Activated T-cell treated with anti-CD3 and anti-CD28 coated beads for 48 hours (primary cell): Measurements from ENCODE around the gene SLC3A2.
"Not testable (repeated sequence)": the region's sequence is repeated elsewhere in the genome, so short reads cannot be mapped to it uniquely, and the experiment has no call there.

Source experiments
- DNase-seq: peaks from one replicate; pipeline ENCODE4 v3.0.0-alpha.2; 2020; ENCODE audit warnings: low read depth

The SLC3A2 gene

DNA sequence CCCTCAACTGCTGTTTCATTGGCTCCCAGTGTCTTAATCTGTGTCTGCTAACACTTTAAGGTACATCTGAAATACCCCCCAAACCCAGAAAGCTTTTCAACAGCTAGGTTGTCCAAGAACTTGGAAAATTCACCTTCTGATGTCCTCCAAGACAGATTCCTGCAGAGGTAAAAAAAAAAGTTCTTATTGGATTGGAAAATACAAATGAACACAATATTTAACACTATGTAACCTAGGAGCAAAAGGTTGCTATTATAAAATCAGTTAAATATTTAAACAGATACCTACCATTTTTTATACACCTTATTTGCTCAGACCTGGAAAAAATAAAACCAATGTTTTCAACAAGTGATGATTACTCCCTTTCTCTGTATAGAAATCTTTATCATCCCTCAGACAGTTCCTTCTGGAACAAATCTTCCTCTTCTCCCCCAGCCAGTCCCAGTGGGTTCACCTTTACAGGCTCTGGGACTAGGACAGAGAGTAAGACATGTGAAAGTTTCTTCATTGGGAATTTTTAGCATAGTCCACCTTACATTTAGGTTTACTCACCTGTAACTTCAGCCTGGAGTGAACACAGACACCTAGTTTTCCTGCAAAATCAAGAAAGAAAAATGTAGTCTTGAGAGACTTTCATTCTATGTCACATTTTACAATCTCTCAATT lies 28.0 kb upstream of the SLC3A2 start:
- DNase-seq, result no peak

DNA sequence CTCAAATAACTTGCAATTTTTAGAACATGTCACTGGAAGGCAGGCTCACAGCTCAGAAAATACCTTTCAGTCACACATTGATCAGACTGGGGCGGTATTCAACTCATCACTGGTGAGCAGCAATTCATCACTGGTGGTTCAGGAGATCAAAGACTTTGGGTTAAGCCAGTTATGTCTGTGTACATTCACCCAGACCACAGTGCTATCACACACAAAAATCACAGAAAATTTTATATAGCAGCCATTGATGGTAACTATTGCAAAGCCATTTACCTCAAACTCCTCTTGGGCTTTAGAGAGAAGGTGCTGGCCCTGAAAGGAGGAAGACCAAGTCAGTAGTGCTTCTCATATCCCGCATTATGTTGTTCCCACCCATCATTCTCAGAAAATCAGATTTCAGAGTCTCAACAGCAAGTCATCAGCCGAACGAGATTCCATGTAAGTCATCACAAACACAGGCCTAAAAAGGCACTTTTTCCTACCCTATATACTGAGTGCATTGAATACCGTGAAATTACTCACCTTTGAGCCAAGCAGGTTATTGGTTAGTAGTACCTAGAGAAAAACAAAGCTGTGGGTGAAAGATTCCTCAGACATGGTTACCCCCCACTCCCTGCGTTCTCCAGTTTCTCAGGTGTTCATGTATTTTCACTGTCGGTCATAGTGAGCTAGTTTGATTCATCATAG lies 27.3 kb upstream of the SLC3A2 start:
- no peak for DNase-seq

DNA sequence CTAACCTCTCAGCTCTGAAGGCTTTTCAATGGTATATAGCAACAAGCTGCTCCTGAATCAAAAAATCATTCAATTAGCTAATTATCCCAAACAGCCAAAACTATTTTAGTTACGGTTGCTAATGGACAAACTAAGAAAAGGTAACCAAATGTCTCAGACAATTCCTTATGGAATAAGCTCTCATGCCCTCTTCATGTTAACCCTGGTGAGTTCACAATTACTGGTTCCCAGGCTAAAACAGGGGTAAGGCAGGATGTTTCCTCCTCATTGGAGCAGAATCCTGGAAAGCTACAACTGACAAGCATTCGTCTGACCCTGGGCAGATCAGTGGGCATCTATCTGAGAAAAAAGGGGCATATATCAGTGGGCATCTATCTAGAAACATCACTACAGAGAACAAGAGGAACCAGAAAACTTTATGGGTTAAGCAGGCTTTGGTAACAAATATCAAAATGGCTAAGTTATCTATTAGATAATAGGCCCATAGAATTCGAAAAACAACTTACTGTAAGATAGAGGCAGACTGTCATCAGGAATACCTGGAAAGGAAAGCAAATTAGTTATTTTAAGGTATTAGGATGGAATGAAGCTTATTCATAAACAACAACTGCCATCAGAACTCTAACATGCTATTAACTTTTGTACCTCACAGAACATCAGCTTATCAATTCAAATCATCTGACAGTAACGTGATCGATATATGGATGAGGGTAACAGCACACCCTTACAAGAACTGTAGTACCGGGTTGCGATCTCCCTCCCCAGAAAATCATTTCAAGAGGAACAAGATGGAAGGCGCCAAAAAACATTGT lies 26.5 kb upstream of the SLC3A2 start:
- no peak for DNase-seq

DNA sequence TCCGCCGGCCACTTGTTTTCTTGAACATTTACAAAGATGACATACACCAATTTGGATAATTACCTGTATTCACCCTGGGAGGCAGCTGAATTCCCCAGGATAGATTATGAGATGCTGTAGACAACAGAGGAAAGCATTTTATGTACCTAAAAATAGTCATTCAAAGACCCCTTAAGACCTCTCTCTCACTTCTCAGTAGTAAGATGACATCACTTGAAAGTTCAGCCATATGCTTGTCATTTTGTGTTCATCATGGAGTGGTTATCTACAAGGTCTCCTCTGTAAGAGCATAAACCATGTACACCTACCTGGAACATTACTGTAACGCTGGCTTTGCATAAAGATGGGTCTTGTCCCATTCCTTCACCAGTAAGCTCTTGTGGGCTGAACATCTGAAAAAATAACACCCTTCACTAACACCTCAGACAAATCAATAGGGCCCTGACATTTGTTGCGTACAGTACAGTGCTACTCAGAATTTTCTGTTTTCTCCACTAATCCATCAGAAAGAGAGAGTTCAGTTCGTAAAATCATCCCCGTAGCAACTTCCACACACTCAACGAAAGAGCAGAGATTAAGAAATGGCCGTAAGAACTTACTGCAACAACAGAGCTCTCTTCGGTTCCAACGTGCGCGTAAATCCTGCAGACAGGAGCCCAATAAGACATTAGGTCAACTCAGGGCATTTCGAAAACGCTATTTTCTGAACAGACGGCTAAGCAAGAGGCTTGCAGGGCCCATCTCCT lies 25.7 kb upstream of the SLC3A2 start:
- DNase-seq, result no peak

DNA sequence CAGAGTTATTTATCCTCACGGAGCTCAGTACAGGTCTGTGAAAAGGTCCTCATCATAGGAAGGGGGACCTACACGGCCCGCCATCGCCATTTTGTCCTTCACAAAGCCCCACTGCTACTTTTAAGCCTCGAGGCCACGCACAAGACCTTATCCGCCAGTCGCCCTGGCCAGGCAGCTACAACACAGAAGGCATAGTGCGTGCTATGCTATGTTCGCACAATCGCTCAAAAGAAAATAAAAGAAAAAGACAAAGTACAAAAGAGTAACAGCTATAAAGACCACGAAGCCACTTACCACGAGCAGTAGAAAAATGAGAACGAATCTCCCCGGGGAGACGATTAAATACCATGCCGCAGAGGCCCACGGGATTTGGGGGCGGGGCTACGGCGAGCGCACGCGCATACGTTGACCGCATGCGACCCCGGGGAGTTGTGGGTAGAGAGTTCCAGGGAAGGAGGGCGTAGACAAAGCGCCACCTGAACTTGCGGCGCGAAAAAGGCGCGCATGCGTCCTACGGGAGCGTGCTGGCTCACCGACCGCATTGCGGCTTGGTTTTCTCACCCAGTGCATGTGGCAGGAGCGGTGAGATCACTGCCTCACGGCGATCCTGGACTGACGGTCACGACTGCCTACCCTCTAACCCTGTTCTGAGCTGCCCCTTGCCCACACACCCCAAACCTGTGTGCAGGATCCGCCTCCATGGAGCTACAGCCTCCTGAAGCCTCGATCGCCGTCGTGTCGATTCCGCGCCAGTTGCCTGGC lies 24.9 kb upstream of the SLC3A2 start:
- DNase-seq, result peak; percentile 98

DNA sequence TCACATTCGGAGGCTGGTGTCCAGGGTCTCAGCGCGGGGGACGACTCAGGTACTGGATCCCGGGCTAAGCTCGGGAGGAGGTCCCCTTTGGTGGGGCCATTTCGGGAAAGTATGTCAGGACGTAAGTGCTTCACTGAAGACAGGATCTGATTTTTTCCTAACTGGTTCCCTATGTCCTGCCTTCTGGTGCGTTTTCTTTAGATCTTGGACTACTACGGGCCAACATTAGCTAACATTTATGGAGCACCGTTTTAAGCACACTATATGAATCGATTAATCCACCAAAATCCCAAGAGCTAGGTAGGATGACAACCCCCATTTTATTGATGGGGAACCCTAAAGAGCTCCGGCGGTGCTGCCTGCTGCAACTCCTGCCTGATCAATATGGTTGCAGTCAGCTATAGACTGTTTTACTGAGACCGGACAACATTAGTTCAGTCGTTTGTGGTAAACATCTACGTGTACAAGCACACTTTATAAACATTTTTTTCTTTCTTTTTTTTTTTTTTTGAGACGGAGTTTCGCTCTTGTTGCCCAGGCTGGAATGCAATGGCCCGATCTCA lies 24.3 kb upstream of the SLC3A2 start:
- no peak for DNase-seq

DNA sequence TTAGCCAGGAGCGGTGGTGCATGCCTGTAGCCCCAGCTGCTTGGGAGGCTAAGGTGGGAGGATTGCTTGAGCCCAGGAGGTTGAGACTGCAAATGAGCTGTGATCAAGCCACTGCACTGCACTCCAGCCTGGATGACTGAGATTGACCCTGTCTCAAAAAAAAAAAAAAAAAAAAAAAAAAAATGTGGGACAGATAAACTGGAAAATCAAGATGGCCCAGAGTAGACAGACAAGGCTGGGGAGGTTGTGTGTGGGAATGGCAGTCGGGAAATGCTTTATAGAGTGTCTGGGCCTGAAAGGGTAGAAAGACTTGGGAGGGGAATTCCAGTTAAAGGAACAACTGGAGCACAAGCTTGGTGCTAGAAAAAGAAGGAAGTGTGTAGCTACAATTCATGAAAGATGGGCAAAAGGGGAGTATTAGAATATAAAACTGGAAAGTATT lies 23.1 kb upstream of the SLC3A2 start:
- DNase-seq, result no peak

DNA sequence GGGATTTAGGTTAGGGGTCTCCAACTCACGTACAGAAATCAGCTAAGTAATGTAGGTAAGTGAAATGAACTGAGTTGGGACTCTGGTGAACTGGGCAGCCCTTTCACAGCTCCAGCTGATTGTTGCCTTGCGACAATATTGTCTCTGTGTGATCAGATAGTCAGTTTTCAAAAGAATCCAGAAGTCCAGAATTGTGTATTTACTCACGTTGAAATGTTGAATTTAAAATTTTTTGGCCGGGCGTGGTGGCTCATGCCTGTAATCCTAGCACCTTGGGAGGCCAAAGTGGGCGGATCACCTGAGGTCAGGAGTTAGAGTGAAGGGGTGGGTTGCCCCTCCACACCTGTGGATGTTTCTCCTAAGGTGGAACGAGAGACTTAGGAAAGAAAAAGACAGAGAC lies 22.5 kb upstream of the SLC3A2 start:
- DNase-seq, result no peak

DNA sequence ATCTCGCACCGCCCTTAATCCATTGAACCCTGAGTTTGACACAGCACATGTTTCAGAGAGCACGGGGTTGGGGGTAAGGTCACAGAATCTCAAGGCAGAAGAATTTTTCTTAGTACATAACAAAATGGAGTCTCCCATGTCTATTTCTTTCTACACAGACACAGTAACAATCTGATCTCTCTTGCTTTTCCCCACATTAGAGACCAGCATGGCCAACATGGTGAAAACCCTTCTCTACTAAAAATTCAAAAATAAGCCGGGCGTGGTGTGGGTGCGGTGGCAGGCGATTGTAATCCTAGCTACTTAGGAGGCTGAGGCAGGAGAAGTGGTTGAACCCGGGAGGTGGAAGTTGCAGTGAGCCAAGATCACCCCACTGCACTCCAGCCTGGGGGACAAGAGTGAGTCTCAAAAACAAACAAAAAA lies 21.4 kb upstream of the SLC3A2 start:
- DNase-seq, result not testable (repeated sequence)

DNA sequence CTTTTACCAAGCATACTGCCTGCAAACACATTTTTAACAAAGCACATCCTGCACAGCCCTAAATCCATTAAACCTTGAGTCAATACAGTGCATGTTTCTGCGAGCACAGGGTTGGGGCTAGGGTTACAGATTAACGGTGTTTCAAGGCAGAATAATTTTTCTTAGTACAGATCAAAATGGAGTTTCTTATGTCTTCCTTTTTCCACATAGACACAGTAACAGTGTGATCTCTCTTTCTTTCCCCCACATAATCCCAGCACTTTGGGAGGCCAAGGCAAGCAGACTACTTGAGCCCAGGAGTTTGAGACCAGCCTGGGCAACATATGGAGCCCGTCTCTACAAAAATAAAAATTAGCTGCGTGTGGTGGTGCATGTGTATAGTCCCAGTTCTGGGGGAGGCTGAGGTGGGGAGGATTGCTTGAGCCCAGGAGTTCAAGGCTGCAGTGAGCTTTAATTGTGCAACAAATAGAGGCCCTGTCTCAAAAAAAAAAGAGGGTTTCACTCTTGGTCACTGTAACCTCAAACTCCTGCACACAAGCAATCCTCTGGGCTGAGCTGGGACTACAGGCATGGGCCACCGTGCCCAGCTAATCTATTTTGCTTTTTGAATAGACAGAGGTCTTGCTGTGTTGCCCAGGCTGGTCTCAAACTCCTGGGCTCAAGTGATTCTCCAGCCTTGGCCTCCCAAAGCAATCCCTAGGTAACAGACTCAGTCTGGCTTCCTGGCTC lies 19.7 kb upstream of the SLC3A2 start:
- DNase-seq, result no peak

DNA sequence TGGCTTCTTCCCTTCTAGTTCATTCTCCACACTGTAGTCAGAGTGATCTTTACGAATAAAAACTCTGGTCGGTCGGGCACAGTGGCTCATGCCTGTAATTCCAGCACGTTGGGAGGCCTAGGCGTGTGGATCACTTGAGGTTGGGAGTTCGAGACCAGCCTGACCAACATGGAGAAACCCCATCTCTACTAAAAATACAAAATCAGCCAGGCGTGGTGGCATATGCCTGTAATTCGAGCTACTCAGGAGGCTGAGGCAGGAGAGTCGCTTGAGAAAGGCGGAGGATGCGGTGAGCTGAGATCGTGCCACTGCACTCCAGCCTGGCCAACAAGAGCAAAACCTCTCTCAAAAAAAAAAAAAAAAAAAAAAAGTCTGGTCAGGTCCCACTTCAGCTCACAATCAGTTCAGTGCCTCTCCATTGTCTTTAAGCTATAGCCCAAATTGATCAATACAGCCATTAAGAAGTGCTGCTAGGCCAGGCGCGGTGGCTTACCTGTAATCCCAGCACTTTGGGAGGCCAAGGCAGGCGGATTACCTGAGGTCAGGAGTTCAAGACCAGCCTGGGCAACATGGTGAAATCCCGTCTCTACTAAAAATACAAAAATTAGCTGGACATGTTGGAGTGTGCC lies 19.0 kb upstream of the SLC3A2 start:
- not testable (repeated sequence) for DNase-seq

DNA sequence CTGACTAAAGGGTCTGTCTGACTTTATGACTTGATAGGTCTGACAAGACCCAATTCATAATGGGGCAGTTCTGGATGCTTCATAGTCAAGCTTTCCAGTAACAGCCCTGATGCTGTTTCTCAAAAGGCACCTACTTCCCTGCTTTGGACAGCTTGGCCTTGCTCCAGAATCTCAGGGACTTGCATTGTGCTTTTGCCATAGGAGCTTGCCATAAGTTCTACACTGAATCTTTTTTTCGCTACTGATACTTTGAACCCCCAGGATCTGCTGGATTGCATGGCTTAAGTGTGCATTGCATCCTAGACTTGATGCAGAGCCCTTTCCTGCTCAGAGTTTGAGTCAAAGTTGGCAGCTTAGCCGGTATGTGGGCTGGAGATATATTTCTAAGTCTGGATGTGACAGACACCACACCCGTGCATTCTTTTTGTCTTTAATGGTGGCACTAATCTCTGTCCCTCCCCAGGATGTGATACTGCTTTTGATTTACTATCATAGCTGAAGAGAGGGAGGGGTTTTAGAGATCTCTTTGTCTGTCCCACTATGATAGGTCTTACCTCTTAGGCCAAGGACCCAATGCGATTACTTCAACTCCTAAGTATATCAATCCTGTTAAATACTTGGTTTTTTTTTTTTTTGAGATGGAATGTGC lies 16.9 kb upstream of the SLC3A2 start:
- DNase-seq, result no peak

DNA sequence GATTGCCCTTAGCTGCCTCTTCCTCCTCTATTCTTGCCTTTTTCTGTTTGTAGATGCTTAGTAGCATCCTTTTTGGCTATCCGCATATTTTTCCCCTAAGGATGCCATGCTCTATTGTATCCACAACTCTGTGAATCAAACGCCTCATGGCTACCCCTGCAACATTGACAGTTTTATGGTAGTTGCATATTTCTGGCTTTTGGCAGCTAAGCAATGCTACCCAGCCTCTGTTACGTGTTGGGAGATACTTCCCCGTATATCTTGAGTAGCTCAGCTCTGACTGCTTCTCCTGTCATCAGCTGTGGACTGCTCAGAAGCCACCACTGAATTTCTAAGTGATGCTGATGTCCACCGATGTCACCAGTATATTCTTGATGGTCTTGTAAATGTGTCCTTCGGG lies 15.1 kb upstream of the SLC3A2 start:
- no peak for DNase-seq

DNA sequence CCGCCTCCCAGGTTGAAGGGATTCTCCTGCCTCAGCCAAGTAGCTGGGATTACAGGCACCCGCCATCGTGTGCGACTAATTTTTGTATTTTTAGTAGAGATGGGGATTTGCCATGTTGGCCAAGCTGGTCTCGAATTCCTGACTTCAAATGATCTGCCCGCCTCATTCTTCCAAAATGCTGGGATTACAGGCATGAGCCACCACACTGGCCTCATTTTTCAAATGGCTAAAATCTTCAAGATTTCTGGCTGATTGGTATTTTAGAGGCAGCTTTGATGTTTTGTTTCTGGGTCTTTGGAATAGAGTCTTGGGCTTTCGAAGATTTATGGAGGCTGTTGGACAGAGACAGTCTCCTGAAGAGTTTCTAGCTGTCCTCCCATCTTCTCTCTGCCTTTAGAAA lies 5.8 kb upstream of the SLC3A2 start:
- DNase-seq, result no peak

DNA sequence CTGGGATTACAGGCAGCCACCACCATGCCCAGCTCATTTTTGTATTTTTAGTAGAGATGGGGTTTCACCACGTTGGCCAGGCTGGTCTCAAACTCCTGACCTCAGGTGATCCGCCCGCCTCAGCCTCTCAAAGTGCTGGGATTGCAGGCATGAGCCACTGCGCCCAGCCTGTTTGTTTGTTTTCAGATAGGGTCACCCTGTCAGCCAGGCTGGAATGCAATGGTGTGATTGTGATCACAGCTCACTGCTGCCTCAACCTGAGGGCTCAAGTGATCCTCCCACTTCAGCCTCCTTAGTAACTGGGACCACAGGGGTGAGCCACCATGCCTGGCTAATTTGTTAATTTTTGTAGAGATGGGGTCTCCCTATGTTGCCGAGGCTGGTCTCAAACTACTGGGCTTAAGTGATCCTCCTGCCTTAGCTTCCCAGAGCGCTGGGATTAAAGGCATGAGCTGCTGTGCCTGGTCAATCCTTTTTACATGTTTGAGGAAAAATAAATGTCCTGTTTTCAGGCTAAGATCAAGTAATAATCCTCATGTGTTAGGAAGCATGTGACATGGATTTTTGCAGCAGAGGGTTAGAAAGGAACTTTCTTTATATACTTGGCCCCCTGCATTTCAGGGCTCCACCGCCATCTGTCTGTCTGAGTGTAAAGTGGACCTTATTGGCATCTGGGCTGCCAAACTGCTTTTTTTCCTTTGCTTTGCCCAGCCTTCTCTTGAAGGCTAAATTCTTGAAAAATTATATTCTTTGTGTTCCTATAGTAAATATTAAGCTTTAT lies 4.8 kb upstream of the SLC3A2 start:
- DNase-seq, result no peak

DNA sequence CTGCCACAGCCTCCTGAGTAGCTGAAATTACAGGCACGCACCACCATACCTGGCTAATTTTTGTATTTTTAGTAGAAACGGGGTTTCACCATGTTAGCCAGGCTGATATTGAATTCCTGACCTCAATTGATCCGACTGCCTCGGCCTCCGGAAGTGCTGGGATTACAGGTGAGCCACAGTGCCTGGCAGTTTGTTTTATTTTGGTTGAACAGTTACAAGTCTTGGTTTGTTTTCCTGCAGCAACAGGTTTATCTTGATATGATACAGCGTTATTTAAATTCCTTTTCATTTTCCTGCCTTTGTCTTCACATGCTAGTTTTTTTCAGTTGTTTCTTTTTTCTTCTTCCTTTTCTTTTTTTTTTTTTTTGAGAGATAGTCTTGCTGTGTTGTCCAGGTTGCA lies 4.0 kb upstream of the SLC3A2 start:
- DNase-seq, result no peak

DNA sequence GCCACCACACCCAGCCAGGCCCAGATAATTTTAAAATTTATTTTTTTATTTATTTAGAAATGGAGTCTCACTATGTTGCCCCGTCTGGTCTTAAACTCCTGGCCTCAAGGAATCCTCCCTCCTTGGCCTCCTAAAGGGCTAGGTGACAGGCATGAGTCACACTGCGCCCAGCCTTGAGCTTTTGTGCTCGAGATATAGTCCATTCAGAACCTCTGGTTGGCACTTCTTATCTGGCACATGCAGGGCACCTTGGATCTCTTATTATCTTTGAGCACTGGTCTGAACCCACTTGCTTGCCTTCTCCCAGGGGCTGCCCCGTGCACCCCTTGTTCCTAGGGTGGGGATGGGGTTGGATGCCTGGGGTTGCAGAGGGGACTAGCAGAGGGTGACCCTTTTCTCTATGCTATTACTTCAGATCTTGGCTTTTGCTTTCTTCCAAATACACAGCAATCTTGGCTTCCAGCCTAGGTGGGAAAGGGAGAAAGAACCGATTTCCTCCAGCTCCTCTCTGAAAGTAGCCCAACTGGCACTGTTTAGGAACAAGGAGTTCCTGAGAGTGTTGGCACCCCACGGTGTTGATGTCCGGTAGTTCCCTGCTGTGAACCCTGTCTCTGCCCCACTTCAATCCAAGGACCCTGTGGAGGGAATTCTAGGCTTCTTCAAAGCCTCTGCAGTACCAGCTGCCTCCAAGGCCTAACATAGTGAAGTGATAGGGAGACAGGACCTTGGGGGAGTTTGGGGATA lies 1.3 kb upstream of the SLC3A2 start:
- no peak for DNase-seq

DNA sequence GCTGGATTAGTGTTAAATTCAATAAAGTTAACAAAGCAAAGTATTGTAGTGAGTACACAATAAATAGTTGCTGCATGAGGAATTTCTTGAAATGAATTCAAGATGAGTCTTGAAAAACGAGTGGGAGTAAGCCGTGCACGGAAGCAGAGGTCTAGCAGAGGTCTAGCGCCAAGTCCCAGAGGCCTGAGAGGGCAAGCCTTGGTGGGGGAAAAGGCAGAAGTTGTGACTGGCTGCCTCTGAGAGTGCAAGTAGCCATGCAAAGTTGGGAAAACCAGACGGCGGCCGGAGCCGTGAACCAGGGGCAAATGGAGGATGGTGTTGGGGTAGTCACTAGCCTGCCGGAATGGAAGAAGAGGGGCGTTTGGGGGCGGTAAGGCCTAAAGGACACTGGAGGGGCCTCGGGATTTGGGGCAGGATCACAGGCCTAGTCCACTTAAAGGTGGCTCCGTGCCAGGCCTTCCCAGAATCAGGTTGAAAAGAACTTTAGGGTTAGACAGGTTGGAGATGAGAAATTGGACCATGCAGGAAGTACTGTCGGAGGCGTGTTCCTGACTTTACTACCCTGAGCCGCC lies 379 bp upstream of the SLC3A2 start:
- DNase-seq, result peak; percentile 51
